ENCODE results near the gene TWIST2. TPM values are rescaled to one million over a fixed set of nuclear protein-coding genes. Genes with fewer than 3 reads are reported as not detected.
A peak's percentile ranks its signal among the peaks of the same experiment; 100 is the strongest.

Gene TWIST2
- total RNA-seq, 4 donors from 2014 or later = 90.8 to 141 (median 116) TPM

DNA sequence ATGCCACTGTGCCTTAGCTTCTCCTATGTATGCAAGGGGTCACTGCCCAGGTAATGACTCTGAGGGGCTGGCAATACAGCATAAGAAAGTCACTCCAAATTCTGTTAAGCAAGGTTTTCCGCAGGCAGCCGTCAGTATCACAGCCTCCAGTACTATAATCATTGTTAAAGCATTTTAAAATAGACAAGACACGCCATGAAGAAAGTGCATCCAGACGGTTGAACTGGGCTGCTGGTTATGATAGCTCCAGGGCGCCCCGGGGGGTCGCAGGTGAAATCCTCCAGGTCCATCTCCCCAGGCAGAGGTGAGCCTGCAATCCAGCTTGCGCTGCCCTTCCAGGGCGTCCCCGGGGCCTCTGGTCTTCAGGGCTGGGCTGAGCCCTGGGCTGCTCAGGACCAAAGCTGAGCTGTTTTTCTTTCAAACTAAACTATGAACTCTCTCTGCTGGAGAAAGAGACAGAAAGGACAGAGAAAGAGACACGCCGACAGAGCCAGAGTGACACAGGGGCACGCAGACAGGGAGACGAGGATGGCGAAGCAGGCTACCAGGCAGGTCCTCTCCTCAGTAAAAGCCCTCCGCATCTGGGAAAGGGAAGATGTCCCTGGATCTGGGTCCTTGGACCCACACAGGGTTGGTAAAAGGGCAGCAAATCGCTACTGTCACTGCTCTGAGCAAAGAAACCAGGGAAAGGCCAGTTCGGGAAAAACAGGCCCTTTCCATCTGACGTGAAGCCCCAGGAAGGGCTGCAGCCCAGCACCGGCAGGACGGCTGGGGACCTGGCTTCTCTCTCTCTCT, 2.1 kb upstream of the TWIST2 start:
- DNase-seq (ENCODE audit: low spot score) (no peak), ATAC-seq (ENCODE audit: low FRiP score) (no peak)
- TF ChIP-seq CTCF (IDR thresholded peaks at IDR 0.05) = no peak

DNA sequence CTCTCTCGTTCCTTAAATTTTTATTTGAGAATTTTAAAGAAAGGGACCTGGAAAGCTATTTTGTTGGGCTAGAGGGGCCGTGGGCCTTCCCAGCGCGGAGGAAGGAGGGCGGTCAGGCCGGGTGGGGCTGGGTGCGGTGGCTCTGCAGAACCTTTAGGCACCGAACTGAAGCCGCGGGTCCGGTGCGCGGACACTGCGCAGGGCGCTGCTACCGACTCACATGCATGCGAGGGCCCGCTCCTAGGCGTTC, 1.6 kb upstream of the TWIST2 start:
- no peak for ATAC-seq (ENCODE audit: low FRiP score)
- TF ChIP-seq CTCF (IDR thresholded peaks at IDR 0.05) = no peak
- DNase-seq (ENCODE audit: low spot score) = no peak

- ATAC-seq (ENCODE audit: low FRiP score) = peak; percentile 55
- DNase-seq (ENCODE audit: low spot score) = no peak
- TF ChIP-seq CTCF (IDR thresholded peaks at IDR 0.05) = no peak
These were observed 1.1 kb upstream of the TWIST2 start for GRCh38 chr2:238846628-238847418.

GRCh38 chr2:238847419-238847801, 475 bp upstream of the TWIST2 start:
- DNase-seq (ENCODE audit: low spot score) (no peak), ATAC-seq (ENCODE audit: low FRiP score) (peak; percentile 27)
- TF ChIP-seq CTCF (IDR thresholded peaks at IDR 0.05) = no peak

GRCh38 chr2:238848691-238848975, 748 bp downstream of the TWIST2 start:
- ATAC-seq (ENCODE audit: low FRiP score) = no peak
- DNase-seq (ENCODE audit: low spot score) = no peak
- no peak for TF ChIP-seq CTCF (IDR thresholded peaks at IDR 0.05)

DNA sequence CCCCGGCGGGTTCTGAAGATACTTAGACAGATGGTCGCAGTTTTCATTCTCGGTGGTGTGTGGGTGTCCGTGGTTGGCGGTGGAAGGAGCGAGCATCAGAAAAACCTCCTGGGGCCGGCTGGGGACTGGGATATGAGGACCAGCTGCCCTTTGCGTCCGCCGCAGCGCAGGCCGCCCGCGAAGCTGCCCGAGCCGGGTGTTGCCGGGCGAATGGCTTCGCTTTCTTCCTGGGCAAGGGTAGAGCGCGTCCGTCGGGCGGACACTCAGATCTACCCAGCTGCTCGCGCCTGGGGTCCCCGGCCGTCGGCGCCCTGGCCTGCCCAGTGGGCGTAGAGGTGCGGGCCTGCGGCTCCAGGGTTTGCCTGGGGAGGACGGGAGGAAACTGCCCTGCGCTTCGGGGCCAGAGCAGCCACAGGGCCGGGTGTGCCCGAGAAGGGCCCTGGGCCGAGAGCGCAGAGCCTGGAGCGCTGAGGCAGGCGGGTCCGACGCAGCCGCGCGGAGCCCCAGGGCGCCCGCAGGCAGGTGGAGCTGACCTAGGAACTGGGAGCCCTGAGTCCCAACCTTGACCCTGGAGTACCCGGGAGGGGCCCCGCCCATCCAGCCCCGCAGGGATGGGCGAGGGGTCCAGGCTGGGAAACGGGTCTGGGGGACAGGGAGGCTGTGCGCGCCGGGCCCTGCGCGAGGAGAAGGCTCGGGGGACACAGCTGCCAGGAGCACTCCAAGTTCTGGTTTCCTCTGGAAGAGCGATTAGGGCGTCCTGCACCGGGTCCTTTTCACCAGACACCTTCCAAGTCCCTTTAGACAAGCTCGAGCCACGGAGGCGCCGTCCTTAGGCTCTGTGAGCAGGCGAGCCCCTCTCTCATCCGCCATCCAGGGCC, 1.3 kb downstream of the TWIST2 start:
- no peak for DNase-seq (ENCODE audit: low spot score)
- no peak for TF ChIP-seq CTCF (IDR thresholded peaks at IDR 0.05)
- ATAC-seq (ENCODE audit: low FRiP score) = no peak

Data from omental fat pad (tissue), 4 donors.